ENCODE results near the gene CENPP. TPM values are rescaled to one million over a fixed set of nuclear protein-coding genes. Genes with fewer than 3 reads are reported as not detected.

CENPP gene
- total RNA-seq, 1 donor from 2014 or later = 24.6 TPM

- H3K4me3 Mint-ChIP-seq = no peak overlapping the region
- H3K36me3 Mint-ChIP-seq (ENCODE audit: low read depth) = peaks cover 5% of the 10 kb centered on the region
- intact Hi-C loops (cut with micrococcal nuclease) = no loop called here
- no peak for DNase-seq (ENCODE audit: low spot score)
- H3K4me1 Mint-ChIP-seq (ENCODE audit: low read depth) = no peaks in the 10 kb centered on the region
- H3K9me3 Mint-ChIP-seq = peaks cover 20% of the 10 kb centered on the region
- H3K27me3 Mint-ChIP-seq (ENCODE audit: insufficient read depth) = no peaks in the 10 kb centered on the region
- no peak overlapping the region for H3K27ac Mint-ChIP-seq
Measured at GRCh38 chr9:92601451-92601850, 275.7 kb downstream of the CENPP start.

- no peak overlapping the region for H3K4me3 Mint-ChIP-seq
- H3K9me3 Mint-ChIP-seq = peaks cover 20% of the 10 kb centered on the region
- intact Hi-C loops (cut with micrococcal nuclease) = no loop called here
Measured at GRCh38 chr9:92602413-92602812, 276.7 kb downstream of the CENPP start.

DNA sequence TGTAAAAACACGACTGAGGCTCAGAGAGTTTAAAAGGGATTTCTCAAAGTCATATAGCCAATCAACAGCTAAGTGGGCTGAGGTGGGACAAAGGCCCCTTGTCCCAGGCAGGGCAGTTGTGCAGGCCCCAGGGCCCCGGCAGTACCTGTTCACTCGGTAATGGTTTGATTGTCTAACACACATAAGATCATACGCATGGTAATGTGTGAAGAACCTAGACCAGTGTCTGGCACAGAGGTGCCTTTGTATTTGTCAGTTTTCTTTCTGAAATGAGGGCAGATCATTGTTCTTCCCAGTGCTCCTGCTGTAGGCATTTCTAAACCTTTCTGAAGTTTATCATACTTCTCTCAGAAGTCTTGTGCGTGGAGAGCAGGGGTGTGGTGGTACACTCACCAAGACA is 277.3 kb downstream of the CENPP start:
- Mint-ChIP-seq H3K4me1 (ENCODE audit: low read depth) (peaks cover 4% of the 10 kb centered on the region), H3K27me3 (ENCODE audit: insufficient read depth) (no peaks in the 10 kb centered on the region), H3K27ac (no peak overlapping the region), H3K36me3 (ENCODE audit: low read depth) (peaks cover 5% of the 10 kb centered on the region), H3K9me3 (peaks cover 20% of the 10 kb centered on the region), H3K4me3 (no peak overlapping the region)
- DNase-seq (ENCODE audit: low spot score) = no peak
- intact Hi-C loops (cut with micrococcal nuclease) = no loop called here

More at GRCh38 chr9:92602413-92602812, 276.7 kb downstream of the CENPP start:
- H3K27ac Mint-ChIP-seq = no peak overlapping the region
- DNase-seq (ENCODE audit: low spot score) = no peak
- peaks cover 5% of the 10 kb centered on the region for H3K36me3 Mint-ChIP-seq (ENCODE audit: low read depth)
- no peaks in the 10 kb centered on the region for H3K27me3 Mint-ChIP-seq (ENCODE audit: insufficient read depth)
- H3K4me1 Mint-ChIP-seq (ENCODE audit: low read depth) = peaks cover 4% of the 10 kb centered on the region

- Mint-ChIP-seq H3K4me1 (ENCODE audit: low read depth) (peaks cover 4% of the 10 kb centered on the region), H3K36me3 (ENCODE audit: low read depth) (peaks cover 5% of the 10 kb centered on the region), H3K9me3 (peaks cover 20% of the 10 kb centered on the region), H3K27ac (no peak overlapping the region), H3K4me3 (no peak overlapping the region), H3K27me3 (ENCODE audit: insufficient read depth) (no peaks in the 10 kb centered on the region)
- intact Hi-C loops (cut with micrococcal nuclease) = no loop called here
- no peak for DNase-seq (ENCODE audit: low spot score)
Measured at GRCh38 chr9:92603990-92604389, 278.2 kb downstream of the CENPP start.

DNA sequence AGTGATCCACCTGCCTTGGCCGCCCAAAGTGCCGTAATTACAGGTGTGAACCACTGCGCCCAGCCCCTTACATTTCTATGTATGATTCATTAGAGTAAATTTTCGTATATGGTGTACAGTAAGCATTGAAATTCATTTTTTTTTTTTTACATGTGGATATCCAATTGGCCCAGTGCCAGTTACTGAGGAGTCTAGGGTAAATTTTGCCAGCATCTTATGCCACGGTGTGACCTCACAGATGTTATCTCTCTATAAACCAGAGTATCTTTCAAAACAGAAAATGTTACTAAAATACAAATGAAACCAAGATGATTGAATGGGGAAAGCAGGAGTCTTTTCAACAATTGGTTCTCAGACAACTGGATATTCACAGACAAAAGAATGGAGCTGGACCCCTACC is 279.5 kb downstream of the CENPP start:
- Mint-ChIP-seq H3K9me3 (peaks cover 20% of the 10 kb centered on the region), H3K36me3 (ENCODE audit: low read depth) (peaks cover 5% of the 10 kb centered on the region), H3K4me3 (no peak overlapping the region), H3K4me1 (ENCODE audit: low read depth) (peaks cover 4% of the 10 kb centered on the region), H3K27me3 (ENCODE audit: insufficient read depth) (no peaks in the 10 kb centered on the region), H3K27ac (no peak overlapping the region)
- intact Hi-C loops (cut with micrococcal nuclease) = no loop called here
- no peak for DNase-seq (ENCODE audit: low spot score)

DNA sequence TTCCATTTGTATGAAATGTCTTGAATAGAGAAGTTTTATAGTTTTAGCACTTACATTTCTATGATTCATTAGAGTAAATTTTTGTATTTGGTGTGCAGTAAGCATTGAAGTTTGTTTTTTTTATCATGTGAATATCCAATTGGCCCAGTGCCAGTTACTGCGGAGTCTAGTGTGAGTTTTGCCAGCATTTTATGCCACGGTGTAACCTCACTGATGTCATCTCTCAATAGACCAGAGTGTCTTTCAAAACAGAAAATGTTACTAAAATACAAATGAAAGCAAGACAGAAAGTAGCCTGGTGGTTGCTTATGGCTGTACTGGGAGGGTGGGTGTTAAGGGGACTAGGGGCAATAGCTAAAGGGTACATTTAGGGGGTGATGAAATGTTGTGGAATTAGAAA is 281.3 kb downstream of the CENPP start:
- H3K9me3 Mint-ChIP-seq = peaks cover 20% of the 10 kb centered on the region
- intact Hi-C loops (cut with micrococcal nuclease) = no loop called here
- H3K4me1 Mint-ChIP-seq (ENCODE audit: low read depth) = peaks cover 4% of the 10 kb centered on the region
- H3K36me3 Mint-ChIP-seq (ENCODE audit: low read depth) = peaks cover 12% of the 10 kb centered on the region
- no peaks in the 10 kb centered on the region for H3K27me3 Mint-ChIP-seq (ENCODE audit: insufficient read depth)
- no peak overlapping the region for H3K4me3 Mint-ChIP-seq
- H3K27ac Mint-ChIP-seq = no peak overlapping the region
- DNase-seq (ENCODE audit: low spot score) = no peak

GRCh38 chr9:92607773-92608172 is 282.0 kb downstream of the CENPP start:
- peaks cover 4% of the 10 kb centered on the region for H3K4me1 Mint-ChIP-seq (ENCODE audit: low read depth)
- H3K27me3 Mint-ChIP-seq (ENCODE audit: insufficient read depth) = no peaks in the 10 kb centered on the region
- DNase-seq (ENCODE audit: low spot score) = no peak
- no peak overlapping the region for H3K27ac Mint-ChIP-seq
- H3K4me3 Mint-ChIP-seq = no peak overlapping the region
- intact Hi-C loops (cut with micrococcal nuclease) = no loop called here
- H3K36me3 Mint-ChIP-seq (ENCODE audit: low read depth) = peaks cover 14% of the 10 kb centered on the region
- peaks cover 20% of the 10 kb centered on the region for H3K9me3 Mint-ChIP-seq

GRCh38 chr9:92608241-92608908 is 282.6 kb downstream of the CENPP start:
- Mint-ChIP-seq H3K27ac (no peak overlapping the region), H3K27me3 (ENCODE audit: insufficient read depth) (no peaks in the 10 kb centered on the region), H3K4me3 (no peak overlapping the region), H3K9me3 (peaks cover 18% of the 10 kb centered on the region), H3K36me3 (ENCODE audit: low read depth) (peaks cover 14% of the 10 kb centered on the region), H3K4me1 (ENCODE audit: low read depth) (peaks cover 4% of the 10 kb centered on the region)
- intact Hi-C loops (cut with micrococcal nuclease) = no loop called here
- DNase-seq (ENCODE audit: low spot score) = no peak

GRCh38 chr9:92608909-92609445 is 283.2 kb downstream of the CENPP start:
- H3K27ac Mint-ChIP-seq = no peak overlapping the region
- H3K4me1 Mint-ChIP-seq (ENCODE audit: low read depth) = peaks cover 4% of the 10 kb centered on the region
- H3K27me3 Mint-ChIP-seq (ENCODE audit: insufficient read depth) = no peaks in the 10 kb centered on the region
- H3K4me3 Mint-ChIP-seq = no peak overlapping the region
- intact Hi-C loops (cut with micrococcal nuclease) = no loop called here
- no peak for DNase-seq (ENCODE audit: low spot score)
- peaks cover 13% of the 10 kb centered on the region for H3K36me3 Mint-ChIP-seq (ENCODE audit: low read depth)
- peaks cover 12% of the 10 kb centered on the region for H3K9me3 Mint-ChIP-seq

GRCh38 chr9:92610470-92611420 is 285.0 kb downstream of the CENPP start:
- Mint-ChIP-seq H3K27me3 (ENCODE audit: insufficient read depth) (no peaks in the 10 kb centered on the region), H3K4me1 (ENCODE audit: low read depth) (peaks cover 4% of the 10 kb centered on the region), H3K9me3 (no peaks in the 10 kb centered on the region), H3K4me3 (no peak overlapping the region), H3K27ac (no peak overlapping the region), H3K36me3 (ENCODE audit: low read depth) (peaks cover 14% of the 10 kb centered on the region)
- intact Hi-C loops (cut with micrococcal nuclease) = no loop called here
- no peak for DNase-seq (ENCODE audit: low spot score)

DNA sequence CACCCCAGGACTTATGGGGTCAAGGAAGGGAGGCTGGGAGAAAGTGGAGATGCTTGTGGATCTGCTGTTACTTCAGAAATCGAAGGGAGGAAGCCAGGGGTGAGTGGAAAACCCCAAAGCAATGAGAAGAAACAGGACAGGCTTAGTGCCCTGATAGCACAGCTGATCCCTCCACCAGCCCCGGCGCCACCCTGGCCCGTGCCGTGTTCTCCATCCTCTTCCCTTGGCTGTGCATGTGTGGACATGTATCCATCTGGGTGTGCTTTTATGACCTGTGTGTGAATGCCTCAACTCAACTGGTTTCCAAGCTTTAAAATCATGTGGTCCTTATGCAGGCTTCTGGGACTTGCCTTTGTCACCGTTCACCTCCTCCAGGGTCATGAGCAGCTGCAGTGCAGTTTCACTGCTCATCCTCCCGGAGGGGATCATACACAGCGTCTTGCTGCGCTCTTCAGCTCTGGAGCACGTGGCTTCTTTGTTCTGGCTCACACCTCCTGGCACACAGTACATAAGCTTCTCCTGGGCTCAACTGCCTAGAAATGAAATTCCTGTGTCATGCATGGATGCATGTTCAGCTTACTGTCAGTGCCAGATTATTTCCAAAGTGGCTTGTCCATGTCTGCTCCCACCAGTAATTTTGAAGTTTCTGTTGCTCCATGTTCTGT is 286.0 kb downstream of the CENPP start:
- Mint-ChIP-seq H3K27ac (no peak overlapping the region), H3K9me3 (no peaks in the 10 kb centered on the region), H3K4me3 (no peak overlapping the region), H3K36me3 (ENCODE audit: low read depth) (peaks cover 20% of the 10 kb centered on the region), H3K4me1 (ENCODE audit: low read depth) (peaks cover 4% of the 10 kb centered on the region), H3K27me3 (ENCODE audit: insufficient read depth) (no peaks in the 10 kb centered on the region)
- no peak for DNase-seq (ENCODE audit: low spot score)
- intact Hi-C loops (cut with micrococcal nuclease) = no loop called here

- H3K9me3 Mint-ChIP-seq = no peaks in the 10 kb centered on the region
- intact Hi-C loops (cut with micrococcal nuclease) = no loop called here
- DNase-seq (ENCODE audit: low spot score) = no peak
- no peak overlapping the region for H3K4me3 Mint-ChIP-seq
- no peak overlapping the region for H3K27ac Mint-ChIP-seq
- no peaks in the 10 kb centered on the region for H3K27me3 Mint-ChIP-seq (ENCODE audit: insufficient read depth)
- no peaks in the 10 kb centered on the region for H3K4me1 Mint-ChIP-seq (ENCODE audit: low read depth)
- H3K36me3 Mint-ChIP-seq (ENCODE audit: low read depth) = peaks cover 20% of the 10 kb centered on the region
Measured at GRCh38 chr9:92612292-92612691, 286.5 kb downstream of the CENPP start.

GRCh38 chr9:92612816-92613215 is 287.1 kb downstream of the CENPP start:
- intact Hi-C loops (cut with micrococcal nuclease) = no loop called here
- H3K4me1 Mint-ChIP-seq (ENCODE audit: low read depth) = no peaks in the 10 kb centered on the region
- DNase-seq (ENCODE audit: low spot score) = no peak
- no peak overlapping the region for H3K27ac Mint-ChIP-seq
- peaks cover 20% of the 10 kb centered on the region for H3K36me3 Mint-ChIP-seq (ENCODE audit: low read depth)
- H3K27me3 Mint-ChIP-seq (ENCODE audit: insufficient read depth) = no peaks in the 10 kb centered on the region
- H3K4me3 Mint-ChIP-seq = no peak overlapping the region
- no peaks in the 10 kb centered on the region for H3K9me3 Mint-ChIP-seq
